ENCODE results near the gene WIPF3.

The WIPF3 gene

GRCh38 chr7:29853072-29853471 lies 46.8 kb downstream of the WIPF3 start:
- DNase-seq (ENCODE audit: low read depth), result no peak
- TF ChIP-seq CTCF (IDR thresholded peaks at IDR 0.05; ENCODE audit: insufficient read depth, low read depth, low read length, missing control alignments), result no peak
- H3K4me3 ChIP-seq (ENCODE audit: low read depth, low read length), result no peak overlapping the region

GRCh38 chr7:29853789-29854188 lies 47.5 kb downstream of the WIPF3 start:
- TF ChIP-seq CTCF (IDR thresholded peaks at IDR 0.05; ENCODE audit: insufficient read depth, low read depth, low read length, missing control alignments), result no peak
- H3K4me3 ChIP-seq (ENCODE audit: low read depth, low read length), result no peak overlapping the region
- DNase-seq (ENCODE audit: low read depth), result no peak

GRCh38 chr7:29854257-29854938 lies 48.1 kb downstream of the WIPF3 start:
- H3K4me3 ChIP-seq (ENCODE audit: low read depth, low read length), result no peak overlapping the region
- DNase-seq (ENCODE audit: low read depth), result no peak
- TF ChIP-seq CTCF (IDR thresholded peaks at IDR 0.05; ENCODE audit: insufficient read depth, low read depth, low read length, missing control alignments), result no peak

GRCh38 chr7:29857654-29858053 lies 51.3 kb downstream of the WIPF3 start:
- no peak overlapping the region for H3K4me3 ChIP-seq (ENCODE audit: low read depth, low read length)
- no peak for DNase-seq (ENCODE audit: low read depth)
- no peak for TF ChIP-seq CTCF (IDR thresholded peaks at IDR 0.05; ENCODE audit: insufficient read depth, low read depth, low read length, missing control alignments)

GRCh38 chr7:29858191-29858951 lies 52.1 kb downstream of the WIPF3 start:
- no peak overlapping the region for H3K4me3 ChIP-seq (ENCODE audit: low read depth, low read length)
- TF ChIP-seq CTCF (IDR thresholded peaks at IDR 0.05; ENCODE audit: insufficient read depth, low read depth, low read length, missing control alignments), result no peak
- no peak for DNase-seq (ENCODE audit: low read depth)

GRCh38 chr7:29859104-29859503 lies 52.8 kb downstream of the WIPF3 start:
- TF ChIP-seq CTCF (IDR thresholded peaks at IDR 0.05; ENCODE audit: insufficient read depth, low read depth, low read length, missing control alignments), result no peak
- DNase-seq (ENCODE audit: low read depth), result no peak
- H3K4me3 ChIP-seq (ENCODE audit: low read depth, low read length), result no peak overlapping the region
